GM06990 (cell line): ENCODE results near the gene DEFB131B.
"Not testable (repeated sequence)": the region's sequence is repeated elsewhere in the genome, so short reads cannot be mapped to it uniquely, and the experiment has no call there.

Experiments
- DNase-seq: peaks from one replicate; pipeline ENCODE4 v3.0.0-alpha.2; 2011; ENCODE audit not compliant: insufficient read length; ENCODE audit errors: extremely low read depth
- H3K27me3 ChIP-seq: replicated peaks from 2 replicates; pipeline ENCODE4 v1.6.0; 2011; ENCODE audit warnings: low read length; ENCODE audit not compliant: control insufficient read depth, insufficient read depth
- H3K36me3 ChIP-seq: 2 replicates; pipeline ENCODE4 v1.5.1; 2011; ENCODE audit warnings: low read length; ENCODE audit not compliant: control insufficient read depth, insufficient read depth
- H3K4me3 ChIP-seq: replicated peaks from 2 replicates; pipeline ENCODE4 v1.5.1; 2011; ENCODE audit warnings: low read depth, mild to moderate bottlenecking, control low read depth, low read length
- TF ChIP-seq, protein P1 (sequence below): IDR thresholded peaks from 2 replicates; pipeline ENCODE4 v1.5.1; 2011; ENCODE audit warnings: low read length, control low read depth, mild to moderate bottlenecking, inconsistent platforms; ENCODE audit not compliant: insufficient read depth, poor library complexity, severe bottlenecking

DEFB131B gene

DNA sequence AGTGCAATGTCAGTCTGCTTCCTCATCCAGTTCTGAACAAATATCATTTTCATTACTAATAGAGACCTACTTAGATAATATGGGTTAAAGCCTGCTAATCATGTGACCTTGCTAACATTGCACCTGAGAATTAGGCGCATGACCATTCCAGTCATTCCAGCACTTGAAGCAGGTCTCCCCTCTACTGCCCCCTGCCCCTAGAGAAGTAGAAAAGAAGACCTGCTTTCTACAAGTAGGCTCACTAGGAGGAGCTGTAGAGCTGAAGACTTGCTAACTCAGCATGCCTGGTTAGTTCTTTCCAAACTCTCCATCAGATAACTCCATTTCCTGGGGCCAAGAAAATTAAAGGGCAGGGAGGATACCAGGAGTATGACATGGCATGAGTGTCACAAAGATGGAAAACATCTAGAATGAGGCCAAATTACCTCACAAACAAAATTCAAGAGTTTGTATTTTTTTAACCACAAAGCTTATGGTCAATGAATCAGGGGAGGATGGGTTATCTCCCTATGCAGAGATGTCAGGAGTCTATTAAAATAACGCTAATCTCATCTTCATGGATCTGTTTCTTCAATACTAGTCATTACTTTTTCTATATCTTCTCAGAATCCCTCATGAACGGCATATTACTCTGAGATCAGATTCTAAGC, 14.2 kb upstream of the DEFB131B start:
- TF ChIP-seq, protein P1, sequence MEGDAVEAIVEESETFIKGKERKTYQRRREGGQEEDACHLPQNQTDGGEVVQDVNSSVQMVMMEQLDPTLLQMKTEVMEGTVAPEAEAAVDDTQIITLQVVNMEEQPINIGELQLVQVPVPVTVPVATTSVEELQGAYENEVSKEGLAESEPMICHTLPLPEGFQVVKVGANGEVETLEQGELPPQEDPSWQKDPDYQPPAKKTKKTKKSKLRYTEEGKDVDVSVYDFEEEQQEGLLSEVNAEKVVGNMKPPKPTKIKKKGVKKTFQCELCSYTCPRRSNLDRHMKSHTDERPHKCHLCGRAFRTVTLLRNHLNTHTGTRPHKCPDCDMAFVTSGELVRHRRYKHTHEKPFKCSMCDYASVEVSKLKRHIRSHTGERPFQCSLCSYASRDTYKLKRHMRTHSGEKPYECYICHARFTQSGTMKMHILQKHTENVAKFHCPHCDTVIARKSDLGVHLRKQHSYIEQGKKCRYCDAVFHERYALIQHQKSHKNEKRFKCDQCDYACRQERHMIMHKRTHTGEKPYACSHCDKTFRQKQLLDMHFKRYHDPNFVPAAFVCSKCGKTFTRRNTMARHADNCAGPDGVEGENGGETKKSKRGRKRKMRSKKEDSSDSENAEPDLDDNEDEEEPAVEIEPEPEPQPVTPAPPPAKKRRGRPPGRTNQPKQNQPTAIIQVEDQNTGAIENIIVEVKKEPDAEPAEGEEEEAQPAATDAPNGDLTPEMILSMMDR = peak; percentile 62
- not testable (repeated sequence) for DNase-seq, H3K27me3 ChIP-seq, H3K36me3 ChIP-seq, H3K4me3 ChIP-seq

- H3K27me3 ChIP-seq, DNase-seq, H3K4me3 ChIP-seq, H3K36me3 ChIP-seq: not testable (repeated sequence)
Measured at GRCh38 chr11:71867209-71867608, 11.0 kb upstream of the DEFB131B start.

- H3K36me3 ChIP-seq, H3K27me3 ChIP-seq, H3K4me3 ChIP-seq, DNase-seq: not testable (repeated sequence)
Measured at GRCh38 chr11:71869931-71870330, 8.3 kb upstream of the DEFB131B start.

GRCh38 chr11:71870661-71871060, 7.6 kb upstream of the DEFB131B start:
- H3K4me3 ChIP-seq, DNase-seq, H3K36me3 ChIP-seq, H3K27me3 ChIP-seq: not testable (repeated sequence)

- not testable (repeated sequence) for H3K27me3 ChIP-seq, H3K4me3 ChIP-seq, DNase-seq, H3K36me3 ChIP-seq
Measured at GRCh38 chr11:71876262-71876661, 2.0 kb upstream of the DEFB131B start.

DNA sequence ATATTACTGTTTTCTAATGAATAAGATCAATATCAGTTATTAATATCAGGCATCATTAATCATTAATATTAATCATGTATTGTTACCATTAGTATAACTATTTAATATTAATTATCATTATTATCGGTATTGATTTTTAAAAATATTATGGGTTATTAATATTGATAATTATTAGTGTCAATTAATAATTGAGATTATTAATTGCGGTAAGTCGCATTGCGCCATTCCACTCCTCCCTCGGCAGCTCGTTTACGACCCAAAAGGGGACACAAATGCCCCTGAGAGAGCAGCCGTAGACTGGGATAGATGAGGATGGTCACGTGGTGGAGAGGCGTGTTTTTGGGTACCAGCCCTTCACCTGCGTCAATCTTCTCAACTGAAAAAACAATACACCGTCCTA, 7.6 kb downstream of the DEFB131B start:
- H3K27me3 ChIP-seq, H3K4me3 ChIP-seq: not testable (repeated sequence)

GRCh38 chr11:71888335-71889010, 10.2 kb downstream of the DEFB131B start:
- not testable (repeated sequence) for H3K27me3 ChIP-seq, H3K36me3 ChIP-seq, H3K4me3 ChIP-seq, DNase-seq

More for the DNA sequence above, 7.6 kb downstream of the DEFB131B start:
- not testable (repeated sequence) for H3K36me3 ChIP-seq, DNase-seq

DNA sequence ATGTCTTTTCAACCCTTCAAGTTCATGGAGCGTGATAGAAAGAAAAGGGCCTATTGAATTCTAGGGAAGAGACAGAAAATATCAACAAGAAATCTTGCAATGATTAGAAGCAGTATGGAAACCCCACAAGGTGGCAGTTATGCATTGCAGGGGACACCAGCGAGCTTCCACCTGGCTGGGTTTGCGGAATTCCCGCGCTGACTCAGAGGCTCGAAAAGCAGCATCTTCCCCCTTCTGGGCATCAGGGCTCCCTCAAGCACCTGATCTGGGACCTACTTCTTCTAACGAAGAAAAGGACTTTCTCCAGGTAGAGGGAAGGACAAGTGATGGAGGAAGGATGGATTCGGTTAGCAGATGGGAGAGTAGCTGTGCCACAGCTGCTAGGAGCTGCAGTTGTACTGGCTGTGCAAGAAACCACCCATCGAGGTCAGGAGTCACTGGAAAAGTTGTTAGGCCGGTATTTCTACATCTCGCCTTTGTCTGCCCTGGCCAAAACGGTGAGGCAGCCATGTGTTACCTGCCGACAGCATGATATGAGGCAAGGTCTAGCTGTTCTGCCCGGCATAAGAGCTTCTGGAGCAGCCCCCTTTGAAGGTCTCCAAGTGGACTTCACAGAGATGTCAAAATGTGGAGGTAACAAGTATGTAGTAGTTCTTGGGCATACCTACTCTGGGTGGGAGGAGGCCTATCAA, 11.1 kb downstream of the DEFB131B start:
- not testable (repeated sequence) for H3K36me3 ChIP-seq, H3K4me3 ChIP-seq, DNase-seq, H3K27me3 ChIP-seq

GRCh38 chr11:71895961-71896360, 17.7 kb downstream of the DEFB131B start:
- TF ChIP-seq, protein P1 = no peak
- no peak for DNase-seq
- H3K27me3 ChIP-seq = no peaks in the 10 kb centered on the region
- H3K4me3 ChIP-seq = no peak overlapping the region
- no peaks in the 10 kb centered on the region for H3K36me3 ChIP-seq

DNA sequence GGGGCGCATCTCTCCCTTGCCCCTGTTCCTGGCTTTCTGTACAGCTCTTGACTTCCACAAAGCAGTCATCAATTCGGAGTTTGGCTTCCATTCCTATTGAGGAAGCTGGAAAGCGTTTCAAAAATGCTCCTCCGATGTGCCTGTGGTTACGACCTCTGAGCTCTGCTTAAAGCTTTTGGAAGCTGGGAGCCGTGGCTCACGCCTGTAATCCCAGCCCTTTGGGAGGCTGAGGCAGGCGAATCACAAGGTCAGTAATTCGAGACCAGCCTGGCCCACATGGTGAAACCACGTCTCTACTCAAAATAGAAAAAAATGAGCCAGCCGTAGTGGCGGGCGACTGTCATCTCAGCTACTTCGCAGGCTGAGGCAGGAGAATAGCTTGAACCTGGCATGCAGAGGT, 22.9 kb downstream of the DEFB131B start:
- not testable (repeated sequence) for H3K4me3 ChIP-seq, DNase-seq

More for the DNA sequence above, 22.9 kb downstream of the DEFB131B start:
- H3K27me3 ChIP-seq, H3K36me3 ChIP-seq: not testable (repeated sequence)
